Natural killer cell (primary cell): ENCODE measurements around the gene TAP1. TPM values are rescaled to one million over a fixed set of nuclear protein-coding genes. Genes with fewer than 3 reads are reported as not detected.

Source experiments
- ATAC-seq, 3 donors: fragments of 150-1000 bp in 2 of 3; fragments of 200-7000 bp in 1 of 3; cut with Tn5 transposase; 1 replicate in 1 of 3; 2 replicates in 2 of 3; pipeline ENCODE4 v1.10.0; 2021; ENCODE audit warnings: mild to moderate bottlenecking in 2 of 3, moderate library complexity in 2 of 3
- DNase-seq, 2 donors: peaks; one replicate each; pipeline versions ENCODE4 v3.0.0 to v3.0.0-alpha.2; 2013 to 2021; ENCODE audit warnings: mixed read lengths in 1 of 2
- H3K27ac ChIP-seq: one replicate; pipeline ENCODE4 v1.5.1; 2013; ENCODE audit warnings: mild to moderate bottlenecking, low read length
- H3K27me3 ChIP-seq: one replicate; pipeline ENCODE4 v1.6.1; 2013; ENCODE audit warnings: low read length; ENCODE audit not compliant: control insufficient read depth, insufficient read depth
- H3K36me3 ChIP-seq: one replicate; pipeline ENCODE4 v1.6.1; 2013; ENCODE audit warnings: low read length; ENCODE audit not compliant: control insufficient read depth, insufficient read depth
- H3K4me1 ChIP-seq: one replicate; pipeline ENCODE4 v1.6.1; 2013; ENCODE audit warnings: low read length; ENCODE audit not compliant: control insufficient read depth, insufficient read depth
- H3K4me3 ChIP-seq: one replicate; pipeline ENCODE4 v1.5.1; 2013; ENCODE audit warnings: low read length
- H3K9me3 ChIP-seq: one replicate; pipeline ENCODE4 v1.6.1; 2013; ENCODE audit warnings: low read length; ENCODE audit not compliant: control insufficient read depth, insufficient read depth
- H3K27ac Mint-ChIP-seq, 2 donors: one replicate each; pipeline ENCODE4 v1.8.0; 2022; ENCODE audit warnings: mild to moderate bottlenecking in 2 of 2, mixed read lengths in 2 of 2, moderate library complexity in 1 of 2
- H3K27me3 Mint-ChIP-seq, 2 donors: one replicate each; pipeline ENCODE4 v1.8.0; 2022; ENCODE audit warnings: low read depth in 2 of 2, mixed read lengths in 2 of 2
- H3K36me3 Mint-ChIP-seq: one replicate; pipeline ENCODE4 v1.8.0; 2022; ENCODE audit warnings: mixed read lengths
- H3K4me1 Mint-ChIP-seq, 2 donors: one replicate each; pipeline ENCODE4 v1.8.0; 2022; ENCODE audit warnings: mixed read lengths in 2 of 2
- H3K4me3 Mint-ChIP-seq: one replicate; pipeline ENCODE4 v1.8.0; 2022; ENCODE audit warnings: mild to moderate bottlenecking, moderate library complexity, mixed read lengths
- H3K9me3 Mint-ChIP-seq, 2 donors: one replicate each; pipeline ENCODE4 v1.8.0; 2022; ENCODE audit warnings: mixed read lengths in 2 of 2
- CTCF ChIP-seq: fragments of 200-600 bp; IDR thresholded peaks from one replicate; pipeline ENCODE4 v1.8.0; 2022; ENCODE audit warnings: antibody characterized with exemption
- WGBS: methylation state at CpG from one replicate; pipeline ENCODE4 v1.1.7; 2013; ENCODE audit warnings: missing lambda C conversion rate; ENCODE audit not compliant: insufficient coverage; 5-methylcytosine and 5-hydroxymethylcytosine counted together
- intact Hi-C: fragments of 100-400 bp; cut with micrococcal nuclease; formaldehyde crosslinking; loops from one replicate; pipeline ENCODE4 v1.14.2; 2022
- total RNA-seq, 4 donors: library from RNA; stranded (reverse); fragments of 120-200 nt in 1 of 4; gene quantifications; one replicate each; pipeline versions ENCODE4 v1.2.3 to v1.2.4, GENCODE V29; 2013 to 2022

Gene TAP1
- total RNA-seq, 3 donors from 2014 or later (not counting 1 experiment from before 2014, with no cell fraction given): 134 to 193 (median 179) TPM

GRCh38 chr6:32837651-32838113 lies 15.8 kb downstream of the TAP1 start:
- no peaks in the 10 kb centered on the region for H3K27me3 ChIP-seq
- intact Hi-C loops: loop anchor here (1.0 kb wide), 2 partner anchors 17 to 31 kb away; partner anchors contain the start of gene PSMB9
- peak overlapping the region; percentile 80 for H3K27ac ChIP-seq
- H3K4me3 ChIP-seq: peak overlapping the region; percentile 63
- Mint-ChIP-seq H3K9me3 (no peaks in the 10 kb centered on the region), H3K27me3 (no peaks in the 10 kb centered on the region), H3K4me3 (peak overlapping the region; percentile 95), H3K4me1 (peaks cover 68 to 84% of the 10 kb centered on the region in 2 donors), H3K36me3 (peaks cover 36% of the 10 kb centered on the region), H3K27ac (peak overlapping the region; percentile 96 to 100)
- ATAC-seq (no peak), DNase-seq (peak in 1 of 2 donors; percentile 27)
- H3K36me3 ChIP-seq: peaks cover 73% of the 10 kb centered on the region
- H3K9me3 ChIP-seq: no peaks in the 10 kb centered on the region
- peaks cover 43% of the 10 kb centered on the region for H3K4me1 ChIP-seq
- 25% methylated on average over 12 of the region's 12 CpGs for WGBS
- TF ChIP-seq CTCF: no peak

GRCh38 chr6:32836873-32837272 lies 16.6 kb downstream of the TAP1 start:
- intact Hi-C loops: no loop called here
- peaks cover 36% of the 10 kb centered on the region for H3K36me3 Mint-ChIP-seq
- H3K27ac ChIP-seq: no peak overlapping the region
- H3K27me3 Mint-ChIP-seq: no peaks in the 10 kb centered on the region
- H3K9me3 Mint-ChIP-seq: no peaks in the 10 kb centered on the region
- peaks cover 35% of the 10 kb centered on the region for H3K4me1 ChIP-seq
- TF ChIP-seq CTCF: no peak
- no peaks in the 10 kb centered on the region for H3K27me3 ChIP-seq
- peaks cover 73% of the 10 kb centered on the region for H3K36me3 ChIP-seq
- H3K4me3 Mint-ChIP-seq: peak overlapping the region; percentile 95
- peak overlapping the region; percentile 96 to 100 for H3K27ac Mint-ChIP-seq
- peaks cover 60 to 77% of the 10 kb centered on the region in 2 donors for H3K4me1 Mint-ChIP-seq
- H3K4me3 ChIP-seq: no peak overlapping the region
- ATAC-seq (no peak), DNase-seq (no peak)
- H3K9me3 ChIP-seq: no peaks in the 10 kb centered on the region
- WGBS: no CpG with 5 or more reads among the region's 2 CpGs

GRCh38 chr6:32835167-32835893 lies 18.2 kb downstream of the TAP1 start:
- H3K27me3 Mint-ChIP-seq: no peaks in the 10 kb centered on the region
- TF ChIP-seq CTCF: no peak
- Histone ChIP-seq H3K27me3 (no peaks in the 10 kb centered on the region), H3K9me3 (no peaks in the 10 kb centered on the region), H3K27ac (no peak overlapping the region), H3K4me3 (no peak overlapping the region), H3K4me1 (peaks cover 21% of the 10 kb centered on the region), H3K36me3 (peaks cover 73% of the 10 kb centered on the region)
- H3K9me3 Mint-ChIP-seq: no peaks in the 10 kb centered on the region
- DNase-seq: no peak
- no peak overlapping the region for H3K4me3 Mint-ChIP-seq
- H3K4me1 Mint-ChIP-seq: peaks cover 46 to 61% of the 10 kb centered on the region in 2 donors
- H3K36me3 Mint-ChIP-seq: peaks cover 37% of the 10 kb centered on the region
- H3K27ac Mint-ChIP-seq: peak overlapping the region in 1 of 2 donors; percentile 31
- ATAC-seq: no peak
- WGBS: 94% methylated on average over 16 of the region's 16 CpGs
- intact Hi-C loops: no loop called here
